GM06990 (cell line): ENCODE measurements around the gene MRPS22.

Experiments
- DNase-seq: peaks from one replicate; pipeline ENCODE4 v3.0.0-alpha.2; 2011; ENCODE audit not compliant: insufficient read length; ENCODE audit errors: extremely low read depth
- H3K27me3 ChIP-seq: replicated peaks from 2 replicates; pipeline ENCODE4 v1.6.0; 2011; ENCODE audit warnings: low read length; ENCODE audit not compliant: control insufficient read depth, insufficient read depth
- H3K36me3 ChIP-seq: 2 replicates; pipeline ENCODE4 v1.5.1; 2011; ENCODE audit warnings: low read length; ENCODE audit not compliant: control insufficient read depth, insufficient read depth
- H3K4me3 ChIP-seq: replicated peaks from 2 replicates; pipeline ENCODE4 v1.5.1; 2011; ENCODE audit warnings: low read depth, mild to moderate bottlenecking, control low read depth, low read length
- TF ChIP-seq, protein P1 (sequence below): IDR thresholded peaks from 2 replicates; pipeline ENCODE4 v1.5.1; 2011; ENCODE audit warnings: low read length, control low read depth, mild to moderate bottlenecking, inconsistent platforms; ENCODE audit not compliant: insufficient read depth, poor library complexity, severe bottlenecking

The MRPS22 gene

GRCh38 chr3:139309061-139309591 lies 34.7 kb upstream of the MRPS22 start:
- Histone ChIP-seq H3K4me3 (no peak overlapping the region), H3K27me3 (no peaks in the 10 kb centered on the region; the same call in 1 of the 2 replicates)
- TF ChIP-seq, protein P1, sequence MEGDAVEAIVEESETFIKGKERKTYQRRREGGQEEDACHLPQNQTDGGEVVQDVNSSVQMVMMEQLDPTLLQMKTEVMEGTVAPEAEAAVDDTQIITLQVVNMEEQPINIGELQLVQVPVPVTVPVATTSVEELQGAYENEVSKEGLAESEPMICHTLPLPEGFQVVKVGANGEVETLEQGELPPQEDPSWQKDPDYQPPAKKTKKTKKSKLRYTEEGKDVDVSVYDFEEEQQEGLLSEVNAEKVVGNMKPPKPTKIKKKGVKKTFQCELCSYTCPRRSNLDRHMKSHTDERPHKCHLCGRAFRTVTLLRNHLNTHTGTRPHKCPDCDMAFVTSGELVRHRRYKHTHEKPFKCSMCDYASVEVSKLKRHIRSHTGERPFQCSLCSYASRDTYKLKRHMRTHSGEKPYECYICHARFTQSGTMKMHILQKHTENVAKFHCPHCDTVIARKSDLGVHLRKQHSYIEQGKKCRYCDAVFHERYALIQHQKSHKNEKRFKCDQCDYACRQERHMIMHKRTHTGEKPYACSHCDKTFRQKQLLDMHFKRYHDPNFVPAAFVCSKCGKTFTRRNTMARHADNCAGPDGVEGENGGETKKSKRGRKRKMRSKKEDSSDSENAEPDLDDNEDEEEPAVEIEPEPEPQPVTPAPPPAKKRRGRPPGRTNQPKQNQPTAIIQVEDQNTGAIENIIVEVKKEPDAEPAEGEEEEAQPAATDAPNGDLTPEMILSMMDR, result no peak

GRCh38 chr3:139309880-139310279 lies 33.9 kb upstream of the MRPS22 start:
- H3K36me3 ChIP-seq, result no peaks in the 10 kb centered on the region
- no peak overlapping the region for H3K4me3 ChIP-seq
- H3K27me3 ChIP-seq, result no peaks in the 10 kb centered on the region; the same call in 1 of the 2 replicates
- DNase-seq, result no peak
- TF ChIP-seq, protein P1, result no peak

More at GRCh38 chr3:139309061-139309591, 34.7 kb upstream of the MRPS22 start:
- DNase-seq, result no peak
- no peaks in the 10 kb centered on the region for H3K36me3 ChIP-seq

DNA sequence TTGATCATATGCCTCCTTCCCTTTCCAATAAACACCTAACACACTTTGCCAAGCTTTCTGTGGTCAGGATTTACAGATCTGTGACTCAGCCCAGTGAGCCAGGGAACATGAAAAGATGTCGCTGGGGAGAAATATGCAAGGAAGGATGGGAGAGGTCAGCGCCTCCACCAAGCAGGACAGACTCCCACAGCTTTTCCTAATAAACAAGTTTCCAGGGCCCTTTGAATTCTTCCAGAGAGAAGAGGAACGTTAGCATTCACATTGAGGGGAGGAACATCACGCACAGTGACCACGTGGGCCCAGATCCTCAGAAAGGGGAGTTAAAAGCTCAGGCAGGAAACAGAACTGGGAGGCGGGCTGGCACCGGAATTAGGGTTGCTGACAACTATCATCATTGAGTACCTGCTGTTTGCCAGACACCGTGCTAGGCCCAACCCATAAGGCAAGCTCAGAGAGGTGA lies 33.3 kb upstream of the MRPS22 start:
- Histone ChIP-seq H3K27me3 (no peaks in the 10 kb centered on the region; the same call in 1 of the 2 replicates), H3K36me3 (no peaks in the 10 kb centered on the region), H3K4me3 (no peak overlapping the region)
- TF ChIP-seq, protein P1, result no peak
- DNase-seq, result no peak

- Histone ChIP-seq H3K36me3 (no peaks in the 10 kb centered on the region), H3K4me3 (no peak overlapping the region), H3K27me3 (no peaks in the 10 kb centered on the region; the same call in 1 of the 2 replicates)
- DNase-seq, result no peak
- TF ChIP-seq, protein P1, result no peak
Observed at GRCh38 chr3:139311557-139311956, 32.3 kb upstream of the MRPS22 start.

DNA sequence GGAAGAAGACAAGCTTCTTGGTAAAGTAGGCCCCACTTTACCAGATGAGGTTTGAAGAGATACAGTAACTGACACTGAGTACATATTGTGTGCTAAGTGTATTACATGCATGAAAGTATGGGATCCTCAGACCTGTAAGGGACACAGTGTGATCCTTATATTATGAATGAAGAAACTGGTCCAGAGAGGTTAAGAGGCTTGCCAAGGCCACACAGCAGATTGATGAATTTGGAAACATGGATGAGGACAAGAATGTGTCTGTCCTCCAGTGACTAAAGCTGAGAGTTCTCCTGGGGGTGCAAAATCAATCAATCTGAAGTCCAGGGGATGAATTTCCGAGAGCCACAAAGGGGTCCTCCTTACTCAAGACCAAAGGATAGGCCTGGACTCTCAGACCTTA lies 31.4 kb upstream of the MRPS22 start:
- no peak overlapping the region for H3K4me3 ChIP-seq

More for the DNA sequence above, 31.4 kb upstream of the MRPS22 start:
- no peak for DNase-seq
- TF ChIP-seq, protein P1, result no peak
- Histone ChIP-seq H3K27me3 (no peaks in the 10 kb centered on the region; the same call in 1 of the 2 replicates), H3K36me3 (no peaks in the 10 kb centered on the region)
